NOMO-1 treated with dmso at 0.1 percent for 144 hours (cell line): ENCODE data around the gene PNP.

Experiments used
- DNase-seq: peaks from one replicate; lab custom pipeline; 2025; ENCODE audit not compliant: unreplicated experiment; lab: John Stamatoyannopoulos, UW

The PNP gene

DNA sequence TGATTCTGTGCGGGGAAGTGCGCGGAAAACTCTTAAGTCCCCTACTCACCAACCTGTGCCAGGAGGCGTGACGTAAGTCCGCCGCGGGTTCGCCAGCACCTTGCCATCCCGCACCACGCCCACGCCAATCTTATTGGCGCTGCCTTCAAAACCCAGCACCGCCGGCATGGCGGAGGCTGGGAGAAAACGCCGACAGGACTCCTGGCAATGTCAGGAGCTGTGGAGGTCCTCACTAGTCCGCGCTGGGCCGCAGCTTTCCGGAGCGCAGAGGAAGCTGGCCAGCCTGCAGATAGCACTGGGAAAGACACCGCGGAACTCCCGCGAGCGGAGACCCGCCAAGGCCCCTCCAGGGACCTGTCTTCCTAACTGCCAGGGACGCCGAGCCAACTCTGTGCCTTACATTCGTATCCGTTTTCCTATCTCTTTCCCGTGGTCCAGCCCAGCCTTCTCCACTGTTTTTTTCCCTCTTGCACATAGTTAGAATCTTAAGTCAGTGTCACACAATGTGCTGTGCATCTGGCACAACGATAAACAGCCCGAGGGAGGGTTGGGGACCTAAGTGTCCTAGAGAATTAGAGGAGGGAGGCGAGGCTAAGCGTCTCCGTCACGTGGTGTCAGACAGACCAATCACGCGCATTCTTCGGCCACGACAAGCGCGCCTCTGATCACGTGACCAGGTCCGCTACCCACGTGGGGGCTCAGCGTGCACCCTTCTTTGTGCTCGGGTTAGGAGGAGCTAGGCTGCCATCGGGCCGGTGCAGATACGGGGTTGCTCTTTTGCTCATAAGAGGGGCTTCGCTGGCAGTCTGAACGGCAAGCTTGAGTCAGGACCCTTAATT is 14.5 kb upstream of the PNP start, which contains the start of the genes APEX1 and OSGEP:
TSS of gene APEX1 (plus strand) at position 711 of the 839 bp plus-strand sequence. CDS start 420 bp downstream, outside the sequence.
TSS of gene OSGEP (minus strand) at position 297 of the 839 bp plus-strand sequence. CDS start at position 168, 129 bp downstream.
- peak; percentile 98 for DNase-seq

DNA sequence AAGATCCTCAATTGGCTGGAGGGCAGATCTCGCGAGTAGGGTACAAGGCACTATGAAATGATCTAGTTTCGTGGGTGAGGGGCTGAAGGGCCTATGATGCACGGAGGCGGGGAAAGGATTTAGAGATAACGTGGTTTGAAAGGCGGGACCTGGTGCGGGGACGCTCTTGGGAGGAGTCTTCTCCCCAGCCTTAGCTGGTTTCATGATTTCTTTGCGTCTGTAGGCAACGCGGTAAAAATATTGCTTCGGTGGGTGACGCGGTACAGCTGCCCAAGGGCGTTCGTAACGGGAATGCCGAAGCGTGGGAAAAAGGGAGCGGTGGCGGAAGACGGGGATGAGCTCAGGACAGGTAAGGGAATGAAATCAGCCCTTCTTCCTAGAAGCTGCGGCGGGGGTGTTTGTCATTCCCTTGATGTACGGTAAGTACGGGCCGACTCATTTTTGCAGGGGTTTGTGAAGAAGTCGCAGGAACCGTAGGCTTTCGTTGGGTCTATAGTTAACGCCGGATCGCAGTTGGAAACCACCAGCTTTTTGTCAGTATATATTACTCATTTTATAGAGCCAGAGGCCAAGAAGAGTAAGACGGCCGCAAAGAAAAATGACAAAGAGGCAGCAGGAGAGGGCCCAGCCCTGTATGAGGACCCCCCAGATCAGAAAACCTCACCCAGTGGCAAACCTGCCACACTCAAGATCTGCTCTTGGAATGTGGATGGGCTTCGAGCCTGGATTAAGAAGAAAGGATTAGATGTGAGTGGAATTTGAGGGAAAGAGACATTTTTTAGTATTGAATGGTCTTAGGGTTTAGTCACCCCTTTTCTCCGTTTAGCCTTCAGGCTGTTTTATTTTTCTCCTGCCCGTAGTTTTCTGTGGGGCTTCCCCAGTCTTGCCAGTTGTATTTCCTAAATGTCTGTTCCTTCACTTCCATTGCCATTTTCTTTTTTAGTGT is 13.6 kb upstream of the PNP start:
- peak; percentile 87 for DNase-seq

DNA sequence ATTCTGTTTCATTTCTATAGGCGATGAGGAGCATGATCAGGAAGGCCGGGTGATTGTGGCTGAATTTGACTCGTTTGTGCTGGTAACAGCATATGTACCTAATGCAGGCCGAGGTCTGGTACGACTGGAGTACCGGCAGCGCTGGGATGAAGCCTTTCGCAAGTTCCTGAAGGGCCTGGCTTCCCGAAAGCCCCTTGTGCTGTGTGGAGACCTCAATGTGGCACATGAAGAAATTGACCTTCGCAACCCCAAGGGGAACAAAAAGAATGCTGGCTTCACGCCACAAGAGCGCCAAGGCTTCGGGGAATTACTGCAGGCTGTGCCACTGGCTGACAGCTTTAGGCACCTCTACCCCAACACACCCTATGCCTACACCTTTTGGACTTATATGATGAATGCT is 12.2 kb upstream of the PNP start:
- no peak for DNase-seq

DNA sequence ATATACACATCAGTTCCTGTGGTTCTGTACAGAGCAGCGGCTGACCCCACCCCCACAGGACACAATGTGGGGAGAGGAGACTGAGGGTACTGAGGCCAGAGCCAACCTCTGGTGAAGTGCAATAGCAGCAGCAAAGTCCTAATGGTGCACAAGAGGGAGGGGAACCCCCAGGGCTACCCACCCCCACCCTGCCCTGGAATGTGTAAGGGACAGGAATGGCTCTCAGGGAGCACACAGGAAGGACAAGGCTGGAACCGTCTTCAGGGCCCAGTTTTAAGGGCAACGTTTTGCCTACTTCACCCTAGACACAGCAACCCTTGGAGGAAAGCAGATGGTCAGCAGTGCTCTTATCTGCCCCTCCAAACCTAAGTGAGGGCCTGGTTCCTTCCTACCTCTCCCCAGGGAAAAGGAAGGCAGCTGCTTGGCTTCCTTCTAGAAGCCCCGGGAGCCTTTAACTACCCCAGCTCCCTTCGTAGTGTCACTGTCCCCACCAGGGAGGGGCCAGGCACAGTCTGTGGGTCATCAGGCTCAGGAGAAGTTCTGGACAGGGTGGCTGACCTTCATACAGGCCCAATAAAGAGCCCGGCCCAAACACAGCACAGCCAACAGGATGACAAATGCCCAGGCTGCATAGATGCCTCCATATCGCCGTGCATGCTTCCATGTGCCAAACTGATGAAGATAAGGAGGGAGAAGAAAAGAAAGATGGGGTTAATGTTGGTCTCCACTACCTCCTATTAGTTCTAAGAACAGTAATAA is 11.0 kb upstream of the PNP start:
- no peak for DNase-seq

DNA sequence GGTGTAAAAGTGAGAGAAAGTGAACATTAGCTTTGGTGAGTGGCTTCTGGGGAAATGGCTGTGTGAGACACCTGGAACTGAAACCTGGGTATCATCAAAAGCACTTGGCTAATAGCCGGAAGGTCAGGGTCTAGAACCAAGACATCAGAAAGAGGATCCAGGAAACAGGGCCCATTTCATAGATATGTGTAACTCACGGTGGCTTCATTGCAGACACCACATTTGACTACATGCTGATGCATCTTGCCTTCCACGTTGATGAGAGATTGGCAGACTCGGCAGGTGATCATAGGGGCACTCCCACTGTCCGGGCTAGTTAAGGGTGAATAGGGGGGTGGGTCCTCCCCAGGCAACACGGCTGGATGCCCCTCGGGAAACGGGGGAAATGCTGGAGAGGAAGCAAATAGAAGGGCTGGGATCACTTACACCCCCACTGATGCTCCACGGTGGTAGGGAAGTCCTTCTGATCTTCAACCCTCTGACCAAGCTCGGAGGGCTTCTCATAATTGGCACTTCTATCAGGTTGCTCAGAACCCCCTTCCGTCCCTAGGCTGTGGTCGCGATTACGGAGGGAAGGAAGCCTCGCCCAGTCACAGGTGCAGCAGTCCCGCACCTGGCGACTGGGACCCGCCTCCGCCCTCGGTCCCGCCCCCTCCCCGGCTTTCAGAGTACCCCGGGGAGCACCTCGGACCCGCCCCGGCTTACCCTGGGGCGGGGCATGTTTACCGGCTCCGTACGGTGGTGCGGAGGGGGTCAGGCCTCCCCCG is 8.6 kb upstream of the PNP start:
- no peak for DNase-seq

DNA sequence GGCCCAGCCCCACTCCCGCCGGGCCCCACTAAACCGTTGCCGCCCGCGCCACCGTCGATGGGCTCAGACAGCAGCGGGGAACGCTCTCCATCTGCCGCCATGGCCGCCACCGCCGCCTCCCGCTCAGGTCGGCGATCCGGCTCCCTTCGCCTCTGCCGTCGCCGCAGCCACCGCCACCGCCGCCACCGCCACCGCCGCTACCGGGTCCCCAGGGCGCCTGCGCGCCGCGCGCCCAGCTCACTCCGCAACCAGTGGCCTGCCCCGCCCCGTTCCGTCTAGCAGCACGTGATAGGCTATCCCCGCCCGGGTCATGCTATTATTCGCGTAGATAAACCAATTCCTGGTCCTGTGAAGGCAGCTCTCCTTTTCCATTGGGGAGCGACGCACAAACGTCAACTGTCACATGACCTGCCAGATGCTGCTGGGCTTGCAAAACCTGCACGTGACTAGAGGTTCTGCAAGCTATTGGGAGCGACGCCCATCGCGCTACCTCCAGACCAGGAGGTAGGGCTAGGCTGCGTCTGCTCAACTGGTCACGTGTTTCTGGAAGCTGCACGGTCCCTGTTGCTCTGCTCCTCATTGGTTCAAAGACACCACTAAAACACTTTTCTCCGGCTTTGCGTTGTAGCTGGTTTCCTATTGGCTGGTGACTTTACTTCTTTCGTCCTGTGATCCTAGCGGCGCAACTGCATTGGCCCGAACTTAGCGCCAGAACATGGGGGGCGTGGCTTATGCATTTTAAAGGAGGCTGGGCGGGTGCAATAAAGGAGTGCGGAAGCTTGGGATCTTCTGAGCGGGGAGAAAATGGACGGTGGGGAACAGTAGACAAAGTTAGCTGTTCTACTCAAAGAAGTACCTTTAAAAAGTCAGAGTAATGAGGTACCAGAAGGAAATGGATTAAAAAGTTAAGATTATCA is 7.7 kb upstream of the PNP start, which contains the start of gene PIP4P1:
TSS of gene PIP4P1 (minus strand) at position 210 of the 917 bp plus-strand sequence. CDS start at position 101, 109 bp downstream.
- DNase-seq = peak; percentile 99

DNA sequence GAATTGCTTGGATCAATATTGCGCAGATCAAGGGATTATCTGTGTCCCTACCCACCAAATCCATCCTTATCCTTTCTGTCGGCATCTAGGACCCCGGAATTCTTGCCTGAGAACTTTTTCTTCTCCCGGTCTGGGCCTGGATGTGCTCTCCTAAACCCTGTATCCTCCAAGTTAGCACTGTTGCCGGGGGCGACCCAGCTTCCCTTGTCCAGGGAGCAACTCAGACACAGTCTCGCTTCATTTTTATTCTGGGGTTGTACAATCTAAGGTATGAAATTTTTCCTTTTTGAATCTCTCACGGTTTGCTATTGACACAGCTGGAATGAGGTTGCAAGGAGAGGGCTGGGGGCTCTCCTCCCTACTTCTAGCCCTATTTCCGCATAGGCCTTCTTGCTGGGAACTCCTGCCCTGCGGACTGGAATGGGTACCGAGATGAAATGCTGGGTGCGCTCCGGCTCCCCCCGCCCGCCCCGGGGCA is 403 bp upstream of the PNP start:
- no peak for DNase-seq

DNA sequence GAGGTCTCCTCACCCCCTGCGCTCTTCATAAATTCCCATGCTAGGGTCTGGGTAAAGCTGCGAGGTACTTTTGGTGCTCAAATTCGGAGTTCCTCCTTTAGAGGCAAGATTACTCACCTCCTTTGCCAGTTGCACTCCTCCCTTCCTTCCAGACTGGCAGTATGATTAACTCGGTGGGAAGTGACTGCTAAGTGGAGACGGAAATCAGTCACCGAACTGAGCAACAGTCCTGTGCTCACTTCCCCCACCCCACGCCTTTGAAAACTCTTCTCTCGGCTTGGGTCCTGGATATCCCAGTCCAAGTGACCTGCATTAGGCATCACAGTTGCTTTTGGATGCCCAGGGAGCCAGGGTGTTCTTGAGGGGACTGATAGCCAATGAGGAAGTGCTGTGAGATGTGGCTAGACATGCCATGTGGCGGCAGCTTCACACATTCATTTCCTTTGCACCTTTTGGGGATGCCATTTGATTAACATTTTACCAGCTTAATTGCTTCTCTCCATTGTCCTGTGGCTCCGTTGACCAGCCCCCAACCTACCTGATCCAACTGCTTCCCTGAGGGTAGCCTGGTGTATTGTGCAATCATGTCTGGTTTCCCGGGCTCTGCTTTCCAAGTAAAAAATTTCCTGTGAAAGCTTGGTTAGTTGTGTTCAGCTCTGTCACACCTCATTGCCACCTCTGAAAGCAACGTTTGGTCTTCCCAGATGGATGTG is 840 bp downstream of the PNP start:
- DNase-seq = peak; percentile 79

DNA sequence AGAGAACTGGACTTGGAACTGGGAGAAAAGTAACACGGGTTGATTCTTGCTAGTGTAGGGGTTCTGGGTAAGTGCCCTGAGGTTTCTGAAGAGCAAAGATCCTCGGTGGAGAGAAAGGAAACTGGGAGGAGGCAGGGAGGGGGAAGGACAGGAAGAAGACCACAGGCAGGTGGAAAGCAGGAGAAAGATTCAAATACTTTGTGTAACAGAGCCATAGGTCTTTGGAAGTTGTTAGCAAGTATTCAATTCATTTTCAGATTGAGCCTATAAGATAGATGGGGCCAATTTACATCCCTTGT is 1.3 kb downstream of the PNP start:
- no peak for DNase-seq

DNA sequence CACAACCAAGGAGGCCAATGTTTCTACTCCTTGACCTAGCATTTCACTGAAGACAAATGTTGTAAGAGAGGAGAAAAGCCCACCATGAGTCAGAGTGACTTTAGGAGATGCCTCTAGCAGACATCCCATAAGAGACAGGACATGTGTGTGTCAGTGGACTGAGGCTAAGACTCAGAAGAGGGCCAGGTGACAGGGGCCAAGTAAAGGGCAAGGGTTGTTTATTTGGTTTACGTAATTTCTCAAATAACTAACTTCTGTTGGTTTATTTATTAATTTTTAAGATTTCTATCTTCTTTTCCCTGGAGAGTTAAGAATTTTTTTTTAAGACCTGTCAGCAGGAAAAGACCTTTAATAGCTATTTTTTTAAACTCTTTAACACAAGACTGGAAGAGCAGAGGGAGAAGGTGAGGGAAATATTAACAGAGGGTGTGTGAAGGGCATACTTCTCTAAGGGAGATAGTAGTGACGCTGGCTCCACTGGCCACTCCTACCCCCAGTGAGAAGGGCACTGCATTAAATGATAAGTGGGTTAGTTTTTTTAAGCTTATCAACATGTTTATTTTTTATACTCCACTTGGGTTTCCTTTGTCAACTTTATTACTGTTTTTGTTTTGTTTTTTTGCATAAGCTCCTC is 3.4 kb downstream of the PNP start:
- no peak for DNase-seq

DNA sequence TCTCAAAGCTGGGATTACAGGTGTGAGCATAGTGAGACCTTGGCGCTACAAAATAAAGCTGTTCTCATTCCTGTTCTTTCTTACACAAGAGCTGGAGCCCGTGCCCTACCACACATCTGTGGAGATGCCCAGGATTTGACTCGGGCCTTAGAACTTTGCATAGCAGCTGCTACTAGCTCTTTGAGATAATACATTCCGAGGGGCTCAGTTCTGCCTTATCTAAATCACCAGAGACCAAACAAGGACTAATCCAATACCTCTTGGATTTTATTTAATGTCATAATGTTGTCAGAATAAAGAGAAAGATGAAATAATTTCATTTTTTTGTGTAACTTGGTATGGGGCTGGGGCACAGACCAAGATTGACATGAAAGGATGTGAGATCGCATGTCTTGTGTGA is 7.6 kb downstream of the PNP start:
- no peak for DNase-seq

DNA sequence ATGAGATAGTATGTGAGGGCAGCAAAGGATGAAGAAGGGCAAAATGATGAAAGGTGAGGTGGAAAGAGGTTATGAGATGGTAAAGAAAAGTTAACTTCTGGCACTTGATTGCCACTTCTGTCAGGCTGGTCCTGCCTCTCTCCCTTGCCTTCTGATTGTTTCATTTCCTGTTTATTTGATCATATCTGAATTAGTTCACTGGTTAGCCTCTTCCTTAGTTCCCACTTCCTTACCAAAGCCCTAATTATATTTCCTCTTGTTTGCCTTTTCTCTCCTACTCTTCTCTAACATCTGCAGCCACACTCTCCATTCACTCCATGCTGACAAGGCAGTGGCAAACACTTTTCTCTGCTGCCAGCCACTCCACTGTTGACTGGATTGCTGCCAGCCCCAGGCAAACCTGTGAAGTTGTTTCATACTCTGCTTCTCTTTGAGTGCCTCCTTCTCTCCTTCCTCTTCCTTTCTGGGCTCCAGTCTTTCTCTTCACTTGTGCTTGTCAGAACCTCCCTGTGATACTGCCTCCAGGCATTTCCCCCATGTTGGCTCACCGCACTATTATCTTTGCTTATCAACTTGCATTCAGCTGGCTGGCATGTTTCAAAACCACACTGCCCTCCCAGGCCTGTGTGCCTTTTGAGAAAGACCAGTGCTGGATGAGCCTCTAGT is 8.1 kb downstream of the PNP start:
- no peak for DNase-seq

DNA sequence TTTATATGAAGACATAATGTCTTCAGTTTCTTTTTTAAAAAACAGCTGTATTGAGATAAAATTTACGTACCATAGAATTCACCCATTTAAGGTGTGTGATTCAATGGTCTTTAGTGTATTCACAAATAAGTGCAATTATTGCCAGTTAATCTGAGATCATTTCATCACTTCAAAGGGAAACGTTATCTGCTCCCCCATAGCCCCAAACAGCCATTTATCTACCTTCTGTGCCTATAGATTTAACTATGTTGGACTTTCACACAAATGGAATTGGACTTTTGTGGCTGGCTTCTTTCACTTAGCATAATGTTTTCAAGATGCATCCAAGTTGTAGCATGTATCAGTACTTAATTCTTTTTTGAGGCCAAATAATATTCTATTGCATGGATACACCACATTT is 9.7 kb downstream of the PNP start:
- DNase-seq = no peak

DNA sequence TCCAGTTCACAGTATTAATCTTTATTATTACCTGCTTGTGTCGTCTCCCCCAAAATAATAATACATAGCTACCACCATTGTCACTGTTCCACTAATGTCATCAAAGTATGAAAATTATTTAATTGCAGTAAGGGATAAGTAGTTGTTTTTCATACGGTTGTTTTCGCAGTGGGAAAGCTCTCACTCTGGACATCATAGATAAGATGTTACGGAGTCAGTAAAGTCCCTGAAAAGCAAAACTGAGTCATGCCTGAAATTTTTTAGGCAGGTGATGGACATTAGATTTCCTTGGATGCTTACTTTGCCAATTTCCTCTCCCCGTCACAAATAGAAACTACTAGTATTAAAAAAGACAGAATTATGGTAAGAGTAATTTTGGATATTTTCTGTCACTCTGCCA is 13.2 kb downstream of the PNP start:
- DNase-seq = no peak

DNA sequence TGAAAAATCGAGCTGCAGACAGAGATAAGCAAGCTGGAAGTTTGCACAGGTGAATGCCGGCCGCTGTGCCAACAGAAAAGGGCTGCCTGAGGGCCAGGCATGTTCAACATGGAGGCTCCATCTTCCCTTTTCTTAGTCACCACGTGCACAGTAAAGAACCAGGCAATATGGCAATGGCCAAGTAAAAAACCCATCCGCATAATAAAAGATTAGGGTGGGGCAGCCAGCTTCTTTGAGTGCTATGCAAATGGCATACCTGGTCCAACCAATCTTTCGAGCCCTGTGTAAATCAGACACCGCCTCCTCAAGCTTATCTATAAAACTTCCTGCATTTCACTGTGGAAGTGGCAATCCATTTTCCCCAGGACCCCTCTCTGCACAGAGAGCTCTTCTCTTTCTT is 16.7 kb downstream of the PNP start:
- no peak for DNase-seq

DNA sequence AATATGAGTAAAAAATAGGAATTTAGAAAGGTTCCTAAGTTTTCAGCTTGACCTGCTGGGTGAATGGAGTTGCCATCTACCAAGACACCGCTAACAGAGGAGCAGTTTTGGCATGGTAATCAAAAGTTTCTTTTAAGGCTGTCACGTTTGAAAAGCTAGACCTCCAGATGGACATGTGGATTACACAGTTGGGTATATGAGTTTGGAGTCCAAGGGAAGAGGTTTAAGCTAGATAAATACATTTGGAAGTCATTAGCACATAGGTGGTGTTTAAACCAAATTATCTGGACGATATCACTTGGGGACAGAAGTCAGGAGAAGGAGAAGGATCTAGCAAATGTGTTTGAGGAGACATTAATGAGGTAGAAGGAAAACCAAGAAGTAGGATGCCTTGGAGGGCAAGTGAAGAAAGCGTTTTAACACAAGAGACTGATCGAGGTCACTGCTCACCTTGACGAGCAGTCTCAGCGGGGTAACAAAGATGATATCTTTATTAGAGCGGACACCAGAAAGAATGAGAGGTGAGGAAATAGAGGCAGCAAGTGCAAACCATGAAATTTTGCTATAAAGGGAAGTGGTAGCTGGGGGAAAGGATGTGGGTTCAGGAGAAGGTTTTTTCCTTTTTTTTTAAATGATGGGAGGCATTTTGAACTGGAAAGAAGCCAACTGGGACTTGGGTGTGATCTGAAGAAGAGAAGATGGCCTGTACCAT is 17.6 kb downstream of the PNP start:
- DNase-seq = no peak

DNA sequence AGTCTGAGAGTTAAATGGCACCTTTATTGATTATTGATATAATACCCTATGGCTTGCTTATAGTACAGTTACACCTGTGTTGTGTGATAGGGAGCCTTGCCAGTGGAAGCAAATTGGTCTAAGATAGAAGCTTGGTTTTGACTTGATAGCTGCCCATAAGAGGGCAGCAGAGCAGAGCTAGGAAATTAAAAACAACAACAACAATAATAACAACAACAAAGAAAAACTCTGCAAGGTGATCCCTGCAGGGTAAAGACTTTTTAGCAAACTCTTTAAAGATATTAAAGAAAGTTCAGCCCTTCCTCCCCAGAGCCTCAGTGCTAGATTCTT is 18.2 kb downstream of the PNP start:
- no peak for DNase-seq
